ENCODE data around the gene GLI2.

The GLI2 gene

GRCh38 chr2:120738786-120739437 lies 3.2 kb downstream of the GLI2 start:
- DNase-seq: no peak

- no peak for DNase-seq
These were observed 3.9 kb downstream of the GLI2 start for GRCh38 chr2:120739438-120740090.

GRCh38 chr2:120740375-120740764 lies 4.7 kb downstream of the GLI2 start:
- DNase-seq: no peak

- no peak for DNase-seq
These were observed 5.3 kb downstream of the GLI2 start for GRCh38 chr2:120740765-120741524.

GRCh38 chr2:120741571-120742561 lies 6.2 kb downstream of the GLI2 start:
- no peak for DNase-seq

- DNase-seq: no peak
These were observed 8.0 kb downstream of the GLI2 start for GRCh38 chr2:120743657-120744056.

- DNase-seq: no peak
These were observed 9.1 kb downstream of the GLI2 start for GRCh38 chr2:120744817-120745216.

GRCh38 chr2:120745420-120746111 lies 9.9 kb downstream of the GLI2 start:
- no peak for DNase-seq

- DNase-seq: no peak
These were observed 10.5 kb downstream of the GLI2 start for GRCh38 chr2:120746144-120746543.

GRCh38 chr2:120747281-120747680 lies 11.6 kb downstream of the GLI2 start:
- DNase-seq: no peak

- DNase-seq: no peak
These were observed 12.0 kb downstream of the GLI2 start for GRCh38 chr2:120747706-120748105.

GRCh38 chr2:120748310-120748709 lies 12.6 kb downstream of the GLI2 start:
- no peak for DNase-seq

GRCh38 chr2:120748741-120749140 lies 13.1 kb downstream of the GLI2 start:
- DNase-seq: no peak

- no peak for DNase-seq
These were observed 14.1 kb downstream of the GLI2 start for GRCh38 chr2:120749506-120750431.

GRCh38 chr2:120750488-120751210 lies 15.0 kb downstream of the GLI2 start:
- DNase-seq: no peak

- no peak for DNase-seq
These were observed 15.9 kb downstream of the GLI2 start for GRCh38 chr2:120751553-120751952.

- no peak for DNase-seq
These were observed 18.6 kb downstream of the GLI2 start for GRCh38 chr2:120754067-120754960.

- DNase-seq: no peak
These were observed 22.8 kb downstream of the GLI2 start for GRCh38 chr2:120758181-120759144.
